PFSK-1 (cell line): Measurements from ENCODE around the gene BNIPL.

ENCODE experiments used
- FOXP2 ChIP-seq: optimal IDR thresholded peaks from 2 replicates; pipeline ENCODE3; 2011; ENCODE audit warnings: borderline replicate concordance, control low read depth, inconsistent platforms; ENCODE audit not compliant: insufficient read depth; ENCODE audit errors: extremely low read length, extremely low read depth
- POLR2AphosphoS5 ChIP-seq: IDR thresholded peaks from 2 replicates; pipeline ENCODE4 v1.6.1; 2012; ENCODE audit warnings: low read depth, mild to moderate bottlenecking, control low read depth, low read length, moderate library complexity
- REST ChIP-seq, 2 experiments: IDR thresholded peaks; 2 replicates each; pipeline versions ENCODE4 v1.6.1 to v1.8.0; 2011 to 2012; ENCODE audit warnings: low read depth in 2 of 2, low read length in 2 of 2, control low read depth in 1 of 2, inconsistent platforms in 1 of 2, mild to moderate bottlenecking in 1 of 2, moderate library complexity in 1 of 2; ENCODE audit not compliant: insufficient read depth in 1 of 2
- SIN3A ChIP-seq: IDR thresholded peaks from 2 replicates; pipeline ENCODE4 v1.6.1; 2012; ENCODE audit warnings: mild to moderate bottlenecking, low read length, moderate library complexity, borderline replicate concordance; ENCODE audit not compliant: insufficient read depth
- TAF1 ChIP-seq: IDR thresholded peaks from 2 replicates; pipeline ENCODE4 v1.6.1; 2012; ENCODE audit warnings: low read length, control low read depth, borderline replicate concordance; ENCODE audit not compliant: insufficient read depth

The BNIPL gene

GRCh38 chr1:151054971-151055547 lies 18.7 kb downstream of the BNIPL start:
- TF ChIP-seq FOXP2 (no peak), POLR2AphosphoS5 (no peak), TAF1 (no peak), REST (IDR thresholded peaks at IDR 0.05; ENCODE audit: insufficient read depth in 1 of 2, low read depth in 2 of 2, low read length in 2 of 2) (no peak), SIN3A (no peak)

- TF ChIP-seq SIN3A (no peak), TAF1 (no peak), FOXP2 (no peak), POLR2AphosphoS5 (no peak), REST (IDR thresholded peaks at IDR 0.05; ENCODE audit: insufficient read depth in 1 of 2, low read depth in 2 of 2, low read length in 2 of 2) (no peak)
Observed at GRCh38 chr1:151055581-151055980, 19.2 kb downstream of the BNIPL start.

- TF ChIP-seq TAF1 (no peak), POLR2AphosphoS5 (peak; percentile 35; the same call in 1 of the 2 replicates)
Observed at GRCh38 chr1:151056149-151056548, 19.8 kb downstream of the BNIPL start.

- peak; percentile 36; the same call in 1 of the 2 replicates for TF ChIP-seq POLR2AphosphoS5
- TF ChIP-seq FOXP2: no peak
- no peak for TF ChIP-seq TAF1
Observed at GRCh38 chr1:151058692-151059091, 22.3 kb downstream of the BNIPL start.

GRCh38 chr1:151059109-151060006 lies 23.0 kb downstream of the BNIPL start, which contains the start of gene CDC42SE1:
TSS of gene CDC42SE1 (minus strand) at chr1:151059622. CDS start at chr1:151055730, 3,892 bp downstream.
- TF ChIP-seq POLR2AphosphoS5 (peak; percentile 93), REST (IDR thresholded peaks at IDR 0.05; ENCODE audit: insufficient read depth in 1 of 2, low read depth in 2 of 2, low read length in 2 of 2) (peak in 1 of 2 experiments; percentile 58; a peak in 1 of 4 replicates), FOXP2 (peak; percentile 92), TAF1 (peak; percentile 76; the same call in 1 of the 2 replicates), SIN3A (no peak; the same call in 1 of the 2 replicates)
